Measurements from ENCODE around the gene TRIM46.
"Not testable (repeated sequence)": the region's sequence is repeated elsewhere in the genome, so short reads cannot be mapped to it uniquely, and the experiment has no call there.

The TRIM46 gene

DNA sequence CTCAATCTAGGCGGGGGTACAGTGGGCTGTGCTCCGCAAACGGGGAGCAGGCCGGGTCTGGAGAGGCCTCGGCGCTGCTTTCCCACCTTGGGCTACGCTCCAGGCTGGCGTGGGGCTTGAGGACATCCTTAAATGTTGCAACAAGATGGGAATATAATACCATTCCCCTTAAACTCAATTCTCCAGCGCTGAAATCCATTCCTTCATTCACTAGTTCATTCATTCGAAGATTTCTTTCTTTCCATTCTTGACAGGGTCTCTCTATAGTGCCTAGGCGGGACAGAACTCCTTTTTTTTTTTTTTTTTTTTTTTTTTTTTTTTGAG, 33.1 kb upstream of the TRIM46 start:
- no peak overlapping the region for H3K27ac ChIP-seq (ENCODE audit: low read length)
- H3K9me3 ChIP-seq (ENCODE audit: control insufficient read depth in 1 of 2, low read length in 2 of 2), result no peaks in the 10 kb centered on the region
- no peaks in the 10 kb centered on the region for H3K36me3 ChIP-seq (ENCODE audit: control insufficient read depth in 1 of 2, insufficient read depth in 2 of 2, low read length in 2 of 2)
- no peaks in the 10 kb centered on the region for H3K27me3 ChIP-seq (ENCODE audit: low read depth, low read length)
- H3K4me1 ChIP-seq (ENCODE audit: control insufficient read depth in 1 of 2, insufficient read depth in 2 of 2, low read length in 2 of 2), result peaks cover 12 to 21% of the 10 kb centered on the region in 2 donors
- H3K4me3 ChIP-seq (ENCODE audit: low read depth in 1 of 2, low read length in 2 of 2), result peak overlapping the region; percentile 73 to 90

GRCh38 chr1:155141749-155142148, 31.9 kb upstream of the TRIM46 start:
- no peak overlapping the region for H3K27ac ChIP-seq (ENCODE audit: low read length)
- no peaks in the 10 kb centered on the region for H3K27me3 ChIP-seq (ENCODE audit: low read depth, low read length)
- no peak overlapping the region for H3K4me3 ChIP-seq (ENCODE audit: low read depth in 1 of 2, low read length in 2 of 2)
- H3K36me3 ChIP-seq (ENCODE audit: control insufficient read depth in 1 of 2, insufficient read depth in 2 of 2, low read length in 2 of 2), result no peaks in the 10 kb centered on the region
- H3K9me3 ChIP-seq (ENCODE audit: control insufficient read depth in 1 of 2, low read length in 2 of 2), result no peaks in the 10 kb centered on the region
- H3K4me1 ChIP-seq (ENCODE audit: control insufficient read depth in 1 of 2, insufficient read depth in 2 of 2, low read length in 2 of 2), result peaks cover 11 to 18% of the 10 kb centered on the region in 2 donors

DNA sequence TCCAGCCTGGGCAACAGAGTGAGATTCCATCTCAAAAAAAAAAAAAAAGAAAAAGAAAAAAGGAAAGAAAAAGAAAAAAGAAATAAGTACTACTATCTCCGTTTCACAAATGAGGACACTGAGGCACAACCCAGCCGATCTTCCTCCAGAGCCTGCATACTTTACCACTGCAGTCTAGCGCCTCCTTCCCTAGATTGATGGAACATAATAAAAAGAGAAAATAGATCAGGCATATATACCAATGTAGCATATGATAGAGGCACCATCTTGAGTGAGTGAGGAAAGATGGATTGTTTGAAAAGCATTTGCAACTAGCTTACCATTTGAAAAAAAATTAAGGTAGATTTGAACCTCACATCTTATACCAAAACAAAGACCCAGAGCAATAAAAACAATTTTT, 28.2 kb upstream of the TRIM46 start:
- Histone ChIP-seq H3K27ac (ENCODE audit: low read length) (no peak overlapping the region), H3K4me1 (ENCODE audit: control insufficient read depth in 1 of 2, insufficient read depth in 2 of 2, low read length in 2 of 2) (peaks cover 0 to 4% of the 10 kb centered on the region in 2 donors), H3K9me3 (ENCODE audit: control insufficient read depth in 1 of 2, low read length in 2 of 2) (no peaks in the 10 kb centered on the region), H3K36me3 (ENCODE audit: control insufficient read depth in 1 of 2, insufficient read depth in 2 of 2, low read length in 2 of 2) (no peaks in the 10 kb centered on the region), H3K27me3 (ENCODE audit: low read depth, low read length) (no peaks in the 10 kb centered on the region), H3K4me3 (ENCODE audit: low read depth in 1 of 2, low read length in 2 of 2) (no peak overlapping the region)

- H3K27me3 ChIP-seq (ENCODE audit: low read depth, low read length); H3K4me3 ChIP-seq (ENCODE audit: low read depth in 1 of 2, low read length in 2 of 2); H3K9me3 ChIP-seq (ENCODE audit: control insufficient read depth in 1 of 2, low read length in 2 of 2); H3K4me1 ChIP-seq (ENCODE audit: control insufficient read depth in 1 of 2, insufficient read depth in 2 of 2, low read length in 2 of 2); H3K27ac ChIP-seq (ENCODE audit: low read length); H3K36me3 ChIP-seq (ENCODE audit: control insufficient read depth in 1 of 2, insufficient read depth in 2 of 2, low read length in 2 of 2): not testable (repeated sequence)
These were observed 17.5 kb upstream of the TRIM46 start for GRCh38 chr1:155155996-155156643.

GRCh38 chr1:155158991-155159390, 14.7 kb upstream of the TRIM46 start:
- Histone ChIP-seq H3K27me3 (ENCODE audit: low read depth, low read length) (no peaks in the 10 kb centered on the region), H3K4me3 (ENCODE audit: low read depth in 1 of 2, low read length in 2 of 2) (no peak overlapping the region), H3K36me3 (ENCODE audit: control insufficient read depth in 1 of 2, insufficient read depth in 2 of 2, low read length in 2 of 2) (no peaks in the 10 kb centered on the region), H3K4me1 (ENCODE audit: control insufficient read depth in 1 of 2, insufficient read depth in 2 of 2, low read length in 2 of 2) (no peaks in the 10 kb centered on the region), H3K9me3 (ENCODE audit: control insufficient read depth in 1 of 2, low read length in 2 of 2) (no peaks in the 10 kb centered on the region), H3K27ac (ENCODE audit: low read length) (no peak overlapping the region)

GRCh38 chr1:155160128-155160527, 13.5 kb upstream of the TRIM46 start:
- H3K36me3 ChIP-seq (ENCODE audit: control insufficient read depth in 1 of 2, insufficient read depth in 2 of 2, low read length in 2 of 2), result no peaks in the 10 kb centered on the region
- no peaks in the 10 kb centered on the region for H3K9me3 ChIP-seq (ENCODE audit: control insufficient read depth in 1 of 2, low read length in 2 of 2)
- H3K4me1 ChIP-seq (ENCODE audit: control insufficient read depth in 1 of 2, insufficient read depth in 2 of 2, low read length in 2 of 2), result no peaks in the 10 kb centered on the region
- no peaks in the 10 kb centered on the region for H3K27me3 ChIP-seq (ENCODE audit: low read depth, low read length)
- H3K4me3 ChIP-seq (ENCODE audit: low read depth in 1 of 2, low read length in 2 of 2), result no peak overlapping the region
- H3K27ac ChIP-seq (ENCODE audit: low read length), result no peak overlapping the region

DNA sequence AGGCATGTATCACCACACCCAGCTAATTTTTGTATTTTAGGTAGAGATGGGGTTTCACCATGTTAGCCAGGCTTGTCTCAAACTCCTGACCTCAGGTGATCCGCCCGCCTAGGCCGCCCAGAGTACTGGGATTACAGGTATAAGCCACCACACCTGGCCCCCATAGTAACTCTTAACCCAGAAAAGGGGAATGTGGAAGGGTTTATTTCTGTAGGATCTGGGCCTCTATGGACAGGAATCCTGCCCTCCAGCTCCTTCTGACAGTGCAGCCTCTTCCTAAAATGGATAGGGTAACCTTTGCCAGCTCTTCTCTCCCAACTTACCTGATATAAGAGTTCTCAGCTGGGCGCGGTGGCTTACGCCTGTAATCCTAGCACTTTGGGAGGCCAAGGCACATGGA, 11.0 kb upstream of the TRIM46 start:
- H3K4me1 ChIP-seq (ENCODE audit: control insufficient read depth in 1 of 2, insufficient read depth in 2 of 2, low read length in 2 of 2); H3K27me3 ChIP-seq (ENCODE audit: low read depth, low read length); H3K36me3 ChIP-seq (ENCODE audit: control insufficient read depth in 1 of 2, insufficient read depth in 2 of 2, low read length in 2 of 2); H3K4me3 ChIP-seq (ENCODE audit: low read depth in 1 of 2, low read length in 2 of 2); H3K9me3 ChIP-seq (ENCODE audit: control insufficient read depth in 1 of 2, low read length in 2 of 2); H3K27ac ChIP-seq (ENCODE audit: low read length): not testable (repeated sequence)

DNA sequence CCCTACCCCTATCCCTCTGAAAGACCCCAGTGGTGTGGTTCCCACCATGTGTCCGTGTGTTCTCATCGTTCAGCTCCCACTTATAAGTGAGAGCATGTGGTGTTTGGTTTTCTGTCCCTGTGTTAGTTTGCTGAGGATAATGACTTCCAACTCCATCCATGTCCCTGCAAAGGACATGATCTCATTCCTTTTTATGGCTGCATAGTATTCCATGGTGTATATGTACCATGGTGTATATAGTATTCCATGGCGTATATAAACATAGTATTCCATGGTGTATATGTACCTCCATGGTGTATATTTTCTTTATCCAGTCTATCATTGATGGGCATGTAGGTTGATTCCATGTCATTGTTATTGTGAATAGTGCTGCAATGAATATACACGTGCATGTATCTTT, 9.9 kb upstream of the TRIM46 start:
- not testable (repeated sequence) for H3K27me3 ChIP-seq (ENCODE audit: low read depth, low read length); H3K4me3 ChIP-seq (ENCODE audit: low read depth in 1 of 2, low read length in 2 of 2); H3K9me3 ChIP-seq (ENCODE audit: control insufficient read depth in 1 of 2, low read length in 2 of 2); H3K27ac ChIP-seq (ENCODE audit: low read length); H3K36me3 ChIP-seq (ENCODE audit: control insufficient read depth in 1 of 2, insufficient read depth in 2 of 2, low read length in 2 of 2)
- H3K4me1 ChIP-seq (ENCODE audit: control insufficient read depth in 1 of 2, insufficient read depth in 2 of 2, low read length in 2 of 2), result peaks cover 5 to 15% of the 10 kb centered on the region in 2 donors

DNA sequence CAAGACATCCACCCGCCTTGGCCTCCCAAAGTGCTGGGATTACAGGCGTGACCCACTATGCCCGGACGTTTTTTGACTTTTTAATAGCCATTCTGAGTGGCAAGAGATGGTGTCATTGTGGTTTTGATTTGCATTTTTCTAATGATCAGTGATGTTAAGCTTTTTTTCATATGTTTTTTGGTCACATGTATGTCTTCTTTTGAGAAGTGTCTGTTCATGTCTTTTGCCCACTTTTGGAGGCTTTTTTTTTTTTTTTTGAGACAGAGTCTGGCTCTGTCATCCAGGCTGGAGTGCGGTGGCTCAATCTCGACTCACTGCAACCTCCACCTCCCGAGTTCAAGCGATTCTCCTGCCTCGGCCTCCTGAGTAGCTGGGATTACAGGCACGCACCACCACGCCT, 9.0 kb upstream of the TRIM46 start:
- not testable (repeated sequence) for H3K27me3 ChIP-seq (ENCODE audit: low read depth, low read length); H3K27ac ChIP-seq (ENCODE audit: low read length); H3K4me3 ChIP-seq (ENCODE audit: low read depth in 1 of 2, low read length in 2 of 2); H3K9me3 ChIP-seq (ENCODE audit: control insufficient read depth in 1 of 2, low read length in 2 of 2)
- Histone ChIP-seq H3K4me1 (ENCODE audit: control insufficient read depth in 1 of 2, insufficient read depth in 2 of 2, low read length in 2 of 2) (peaks cover 5 to 15% of the 10 kb centered on the region in 2 donors), H3K36me3 (ENCODE audit: control insufficient read depth in 1 of 2, insufficient read depth in 2 of 2, low read length in 2 of 2) (peaks cover 10 to 12% of the 10 kb centered on the region in 2 donors)

- Histone ChIP-seq H3K9me3 (ENCODE audit: control insufficient read depth in 1 of 2, low read length in 2 of 2) (no peaks in the 10 kb centered on the region), H3K27me3 (ENCODE audit: low read depth, low read length) (no peaks in the 10 kb centered on the region), H3K4me1 (ENCODE audit: control insufficient read depth in 1 of 2, insufficient read depth in 2 of 2, low read length in 2 of 2) (peaks cover 5 to 15% of the 10 kb centered on the region in 2 donors), H3K4me3 (ENCODE audit: low read depth in 1 of 2, low read length in 2 of 2) (no peak overlapping the region), H3K27ac (ENCODE audit: low read length) (no peak overlapping the region), H3K36me3 (ENCODE audit: control insufficient read depth in 1 of 2, insufficient read depth in 2 of 2, low read length in 2 of 2) (peaks cover 17 to 24% of the 10 kb centered on the region in 2 donors)
These were observed 7.6 kb upstream of the TRIM46 start for GRCh38 chr1:155166051-155166470.

- Histone ChIP-seq H3K9me3 (ENCODE audit: control insufficient read depth in 1 of 2, low read length in 2 of 2) (no peaks in the 10 kb centered on the region), H3K27ac (ENCODE audit: low read length) (no peak overlapping the region), H3K4me1 (ENCODE audit: control insufficient read depth in 1 of 2, insufficient read depth in 2 of 2, low read length in 2 of 2) (peaks cover 5 to 16% of the 10 kb centered on the region in 2 donors), H3K36me3 (ENCODE audit: control insufficient read depth in 1 of 2, insufficient read depth in 2 of 2, low read length in 2 of 2) (peaks cover 17 to 26% of the 10 kb centered on the region in 2 donors), H3K4me3 (ENCODE audit: low read depth in 1 of 2, low read length in 2 of 2) (peak overlapping the region in 1 of 2 donors; percentile 40), H3K27me3 (ENCODE audit: low read depth, low read length) (no peaks in the 10 kb centered on the region)
These were observed 7.0 kb upstream of the TRIM46 start for GRCh38 chr1:155166471-155167165.
